SK-N-MC (cell line): ENCODE measurements around the gene EEF2K.

ENCODE experiments used
- DNase-seq: peaks from one replicate; pipeline ENCODE4 v3.0.0-alpha.2; 2011; ENCODE audit warnings: low read depth, low spot score
- H3K27ac ChIP-seq: fragments of 200-600 bp; sonication (generic); 2 replicates; pipeline ENCODE4 v1.5.1; 2016; ENCODE audit warnings: mixed run types
- H3K36me3 ChIP-seq: fragments of 200-600 bp; sonication (generic); 2 replicates; pipeline ENCODE4 v1.6.1; 2017; ENCODE audit warnings: antibody characterized with exemption, low read length, mixed read lengths; ENCODE audit not compliant: insufficient read depth
- H3K4me3 ChIP-seq: fragments of 200-600 bp; sonication (generic); 2 replicates; pipeline ENCODE4 v1.5.1; 2016
- H3K9ac ChIP-seq: fragments of 200-600 bp; sonication (generic); 2 replicates; pipeline ENCODE4 v1.8.0; 2017; ENCODE audit warnings: mixed run types, mixed read lengths; ENCODE audit not compliant: insufficient read length
- H3K9me3 ChIP-seq: fragments of 200-600 bp; sonication (generic); 2 replicates; pipeline ENCODE4 v1.6.1; 2017; ENCODE audit warnings: low read depth, mild to moderate bottlenecking, antibody characterized with exemption, low read length, moderate library complexity, mixed read lengths
- EZH2 ChIP-seq: fragments of 200-600 bp; sonication (generic); IDR thresholded peaks from one replicate; pipeline ENCODE4 v1.6.1; 2017; ENCODE audit warnings: antibody characterized with exemption
- FOXP2 ChIP-seq: optimal IDR thresholded peaks from 2 replicates; pipeline ENCODE3; 2011; ENCODE audit warnings: mild to moderate bottlenecking, moderate library complexity; ENCODE audit not compliant: insufficient read depth; ENCODE audit errors: extremely low read length, control extremely low read depth
- POLR2AphosphoS5 ChIP-seq: IDR thresholded peaks from 2 replicates; pipeline ENCODE4 v1.6.1; 2012; ENCODE audit warnings: mild to moderate bottlenecking, low read depth, low read length, borderline replicate concordance

EEF2K gene

GRCh38 chr16:22317001-22317530 is 111.0 kb downstream of the EEF2K start:
- peaks cover 71% of the 10 kb centered on the region for H3K36me3 ChIP-seq

GRCh38 chr16:22317625-22318024 is 111.5 kb downstream of the EEF2K start:
- DNase-seq, result no peak
- TF ChIP-seq POLR2AphosphoS5 (no peak), FOXP2 (no peak), EZH2 (no peak)
- Histone ChIP-seq H3K9ac (no peak overlapping the region), H3K4me3 (no peak overlapping the region), H3K36me3 (peaks cover 71% of the 10 kb centered on the region), H3K27ac (no peak overlapping the region), H3K9me3 (no peaks in the 10 kb centered on the region)

More at GRCh38 chr16:22317001-22317530, 111.0 kb downstream of the EEF2K start:
- Histone ChIP-seq H3K4me3 (no peak overlapping the region), H3K9ac (no peak overlapping the region), H3K9me3 (no peaks in the 10 kb centered on the region), H3K27ac (no peak overlapping the region)
- DNase-seq, result no peak
- TF ChIP-seq EZH2 (no peak), POLR2AphosphoS5 (no peak), FOXP2 (no peak)

GRCh38 chr16:22318690-22319358 is 112.7 kb downstream of the EEF2K start:
- Histone ChIP-seq H3K4me3 (no peak overlapping the region), H3K36me3 (peaks cover 72% of the 10 kb centered on the region), H3K9me3 (no peaks in the 10 kb centered on the region), H3K9ac (no peak overlapping the region), H3K27ac (no peak overlapping the region)
- no peak for TF ChIP-seq FOXP2
- TF ChIP-seq EZH2, result no peak
- TF ChIP-seq POLR2AphosphoS5, result no peak
- DNase-seq, result no peak

- no peak for TF ChIP-seq EZH2
- no peak for TF ChIP-seq POLR2AphosphoS5
- TF ChIP-seq FOXP2, result no peak
- Histone ChIP-seq H3K36me3 (peaks cover 76% of the 10 kb centered on the region), H3K9ac (no peak overlapping the region), H3K4me3 (no peak overlapping the region), H3K27ac (no peak overlapping the region), H3K9me3 (no peaks in the 10 kb centered on the region)
- DNase-seq, result no peak
Measured at GRCh38 chr16:22320572-22321339, 114.7 kb downstream of the EEF2K start.

GRCh38 chr16:22321340-22322001 is 115.4 kb downstream of the EEF2K start:
- TF ChIP-seq FOXP2, result no peak
- no peak for TF ChIP-seq EZH2
- no peak for DNase-seq
- H3K9ac ChIP-seq, result no peak overlapping the region
- H3K4me3 ChIP-seq, result no peak overlapping the region
- no peaks in the 10 kb centered on the region for H3K9me3 ChIP-seq
- H3K36me3 ChIP-seq, result peaks cover 71% of the 10 kb centered on the region
- no peak overlapping the region for H3K27ac ChIP-seq

GRCh38 chr16:22322021-22322471 is 116.0 kb downstream of the EEF2K start:
- no peak for DNase-seq
- Histone ChIP-seq H3K9me3 (no peaks in the 10 kb centered on the region), H3K27ac (no peak overlapping the region), H3K36me3 (peaks cover 72% of the 10 kb centered on the region), H3K4me3 (no peak overlapping the region), H3K9ac (no peak overlapping the region)
- TF ChIP-seq EZH2 (no peak), POLR2AphosphoS5 (no peak), FOXP2 (no peak)

- TF ChIP-seq FOXP2 (no peak), EZH2 (no peak), POLR2AphosphoS5 (no peak)
- H3K9ac ChIP-seq, result no peak overlapping the region
- H3K9me3 ChIP-seq, result no peaks in the 10 kb centered on the region
- peaks cover 72% of the 10 kb centered on the region for H3K36me3 ChIP-seq
- no peak for DNase-seq
- H3K27ac ChIP-seq, result no peak overlapping the region
- H3K4me3 ChIP-seq, result no peak overlapping the region
Measured at GRCh38 chr16:22322741-22323140, 116.7 kb downstream of the EEF2K start.
